HG03025 (cell line): ENCODE measurements around the gene C1orf116.
"Not testable (repeated sequence)": the region's sequence is repeated elsewhere in the genome, so short reads cannot be mapped to it uniquely, and the experiment has no call there.

Experiments used
- ATAC-seq: cut with Tn5 transposase; IDR thresholded peaks from one replicate; pipeline ENCODE4 v1.9.1; 2021; ENCODE audit warnings: mild to moderate bottlenecking, moderate library complexity; ENCODE audit not compliant: unreplicated experiment, low FRiP score

C1orf116 gene

GRCh38 chr1:207060596-207060995, 28.0 kb upstream of the C1orf116 start:
- ATAC-seq: no peak

DNA sequence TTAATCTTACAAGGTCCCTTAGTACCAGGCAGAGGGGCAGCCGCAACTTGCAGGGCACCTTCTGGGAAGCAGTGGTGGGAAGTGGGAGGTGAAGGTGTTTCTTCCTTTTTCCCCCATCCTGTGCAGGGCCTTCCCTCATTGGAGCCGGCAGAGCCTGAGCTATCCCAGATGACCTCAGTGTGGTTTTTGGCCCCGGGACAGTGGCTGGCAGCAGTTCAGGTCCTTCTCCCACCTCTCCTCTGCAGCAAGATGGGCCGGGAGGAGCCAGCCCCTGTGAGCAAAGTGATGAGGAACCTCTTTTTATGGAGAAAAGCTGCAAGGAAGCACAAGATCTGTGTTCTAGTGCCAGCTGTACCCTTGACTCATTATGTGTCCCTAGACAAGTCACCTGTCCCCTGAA, 27.3 kb upstream of the C1orf116 start:
- no peak for ATAC-seq

GRCh38 chr1:207058878-207059867, 26.6 kb upstream of the C1orf116 start:
- ATAC-seq: no peak

- ATAC-seq: no peak
Measured at GRCh38 chr1:207058252-207058651, 25.7 kb upstream of the C1orf116 start.

- ATAC-seq: no peak
Measured at GRCh38 chr1:207056673-207057072, 24.1 kb upstream of the C1orf116 start.

- ATAC-seq: no peak
Measured at GRCh38 chr1:207055386-207056001, 22.9 kb upstream of the C1orf116 start.

- ATAC-seq: no peak
Measured at GRCh38 chr1:207054491-207054890, 21.9 kb upstream of the C1orf116 start.

- ATAC-seq: peak; percentile 70
Measured at GRCh38 chr1:207052911-207053769, 20.6 kb upstream of the C1orf116 start, which contains the start of gene PFKFB2. Gene PFKFB2 (plus strand): TSS chr1:207053275. CDS start chr1:207054718, 1,443 bp downstream.

GRCh38 chr1:207051191-207051943, 18.8 kb upstream of the C1orf116 start, which contains the start of gene YOD1:
Gene YOD1 (minus strand): TSS chr1:207051208. CDS start chr1:207051030, 178 bp downstream.
- ATAC-seq: no peak

GRCh38 chr1:207050480-207051190, 18.1 kb upstream of the C1orf116 start:
- no peak for ATAC-seq

GRCh38 chr1:207049974-207050391, 17.4 kb upstream of the C1orf116 start:
- no peak for ATAC-seq

DNA sequence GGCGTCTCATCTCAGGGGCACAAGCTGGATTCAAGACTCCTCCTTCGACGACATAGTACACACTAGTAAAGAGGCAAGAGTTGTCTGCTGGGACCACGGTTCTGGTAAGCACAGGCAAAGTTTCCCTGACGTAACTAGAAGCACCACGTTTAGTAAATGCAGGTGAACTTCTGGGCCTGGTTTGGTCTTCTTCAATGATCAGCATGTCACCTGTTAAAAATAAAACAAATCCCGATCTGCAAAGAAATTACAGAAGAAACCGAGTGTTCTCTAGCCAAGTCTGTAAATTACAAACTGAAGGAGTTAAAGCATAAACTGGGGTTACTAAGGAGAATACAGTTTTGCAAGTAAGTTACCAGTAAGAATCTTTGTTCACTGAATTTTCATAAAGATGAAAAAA, 17.0 kb upstream of the C1orf116 start:
- no peak for ATAC-seq

GRCh38 chr1:207049054-207049453, 16.5 kb upstream of the C1orf116 start:
- no peak for ATAC-seq

GRCh38 chr1:207048041-207048440, 15.5 kb upstream of the C1orf116 start:
- ATAC-seq: no peak

DNA sequence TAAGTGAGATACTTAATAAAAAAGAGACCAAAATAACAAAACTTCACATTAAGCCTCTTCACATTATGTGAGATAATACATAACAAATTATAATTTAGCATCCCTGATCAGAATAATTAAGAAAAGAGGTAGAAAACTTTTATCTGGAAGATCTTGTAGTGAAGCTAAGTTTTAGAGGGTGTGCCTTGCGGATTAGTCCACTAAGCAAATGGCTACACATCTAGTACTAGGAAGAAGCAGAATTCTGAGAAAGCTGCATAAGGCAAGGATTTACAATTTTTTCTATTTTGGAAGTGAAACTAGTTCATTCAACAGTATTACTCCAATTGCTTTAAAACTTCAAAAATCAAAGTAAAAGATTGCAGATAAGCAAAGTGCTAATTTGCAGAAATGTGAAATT, 14.9 kb upstream of the C1orf116 start:
- no peak for ATAC-seq

- ATAC-seq: no peak
Measured at GRCh38 chr1:207045453-207045852, 12.9 kb upstream of the C1orf116 start.

GRCh38 chr1:207041397-207041796, 8.8 kb upstream of the C1orf116 start:
- not testable (repeated sequence) for ATAC-seq

GRCh38 chr1:207040181-207040533, 7.6 kb upstream of the C1orf116 start:
- no peak for ATAC-seq
